SK-N-SH (cell line): ENCODE measurements around the gene ANKRD13B. TPM values are rescaled to one million over a fixed set of nuclear protein-coding genes. Genes with fewer than 3 reads are reported as not detected.

Source experiments
- CTCF ChIA-PET: fragments of 300-600, 350-600 bp; formaldehyde crosslinking; extraction: SDS; loops from one replicate; lab custom pipeline; 2021; lab: Yijun Ruan, JAX
- POLR2A ChIA-PET: fragments of 350-600 bp; sonication (Branson Sonifier 250); formaldehyde crosslinking; extraction: SDS; loops from one replicate; lab custom pipeline; 2020; ENCODE audit warnings: antibody characterized with exemption, inconsistent platforms; lab: Yijun Ruan, JAX
- DNase-seq: peaks from one replicate; pipeline ENCODE4 v3.0.0; 2012
- H2AFZ ChIP-seq: fragments of 200-600 bp; sonication (generic); 2 replicates; pipeline ENCODE4 v1.8.1; 2016; ENCODE audit warnings: antibody characterized with exemption, mild to moderate bottlenecking, low read depth
- H3F3A ChIP-seq: fragments of 200-600 bp; sonication (generic); replicated peaks from 2 replicates; pipeline ENCODE3; 2016; ENCODE audit warnings: antibody characterized with exemption, mild to moderate bottlenecking; ENCODE audit not compliant: insufficient read depth
- H3K27ac ChIP-seq, 2 experiments: fragments of 200-500 bp in 1 of 2; fragments of 200-600 bp in 1 of 2; sonication (Bioruptor generic) in 1 of 2; sonication (generic), shearing (Covaris generic) in 1 of 2; 2 replicates each; pipeline versions ENCODE4 v1.5.1 to v1.6.1; 2014 to 2016; ENCODE audit warnings: low read depth in 2 of 2, inconsistent platforms in 1 of 2, low read length in 1 of 2, mild to moderate bottlenecking in 1 of 2, mixed read lengths in 1 of 2
- H3K27me3 ChIP-seq: fragments of 200-600 bp; sonication (generic), shearing (Covaris generic); 2 replicates; pipeline ENCODE4 v1.6.1; 2016; ENCODE audit warnings: mixed run types; ENCODE audit not compliant: insufficient read depth
- H3K36me3 ChIP-seq, 2 experiments: fragments of 200-500 bp in 1 of 2; fragments of 200-600 bp in 1 of 2; sonication (Bioruptor generic) in 1 of 2; sonication (generic) in 1 of 2; replicated peaks in 1 of 2; 2 replicates each; pipeline versions ENCODE3 to v1.5.1; 2014 to 2016; ENCODE audit warnings: low read length in 1 of 2, mild to moderate bottlenecking in 1 of 2; ENCODE audit not compliant: insufficient read depth in 2 of 2, control insufficient read depth in 1 of 2
- H3K4me1 ChIP-seq, 2 experiments: fragments of 200-500 bp in 1 of 2; fragments of 200-600 bp in 1 of 2; sonication (Bioruptor generic) in 1 of 2; sonication (generic), shearing (Covaris generic) in 1 of 2; 2 replicates each; pipeline versions ENCODE4 v1.5.1 to v1.6.1; 2014 to 2016; ENCODE audit warnings: low read depth in 1 of 2, low read length in 1 of 2, mixed run types in 1 of 2; ENCODE audit not compliant: insufficient read depth in 2 of 2, control insufficient read depth in 1 of 2
- H3K4me2 ChIP-seq: fragments of 200-600 bp; sonication (generic), shearing (Covaris generic); 2 replicates; pipeline ENCODE4 v1.6.1; 2017; ENCODE audit warnings: mixed run types
- H3K4me3 ChIP-seq, 2 experiments: fragments of 200-500 bp in 1 of 2; fragments of 200-600 bp in 1 of 2; sonication (Bioruptor generic) in 1 of 2; sonication (generic), shearing (Covaris generic) in 1 of 2; 2 replicates each; pipeline versions ENCODE4 v1.5.1 to v1.8.1; 2014 to 2016; ENCODE audit warnings: low read depth in 2 of 2, inconsistent platforms in 1 of 2, low read length in 1 of 2, mild to moderate bottlenecking in 1 of 2, mixed read lengths in 1 of 2, moderate library complexity in 1 of 2
- H3K79me2 ChIP-seq: fragments of 200-600 bp; sonication (generic); 2 replicates; pipeline ENCODE4 v1.8.1; 2017; ENCODE audit warnings: mild to moderate bottlenecking; ENCODE audit not compliant: insufficient read depth
- H3K9ac ChIP-seq: fragments of 200-600 bp; sonication (generic); 2 replicates; pipeline ENCODE4 v1.6.1; 2017; ENCODE audit warnings: mixed run types
- H3K9me2 ChIP-seq: fragments of 200-600 bp; sonication (generic); 2 replicates; pipeline ENCODE4 v1.6.1; 2017; ENCODE audit warnings: mixed run types
- H3K9me3 ChIP-seq: fragments of 200-600 bp; sonication (generic); 2 replicates; pipeline ENCODE4 v1.6.1; 2017; ENCODE audit warnings: mixed run types, mild to moderate bottlenecking, moderate library complexity
- H4K20me1 ChIP-seq: fragments of 200-600 bp; sonication (generic); 2 replicates; pipeline ENCODE4 v1.6.1; 2017; ENCODE audit warnings: mild to moderate bottlenecking, mixed run types; ENCODE audit not compliant: insufficient read depth
- ELF1 ChIP-seq: IDR thresholded peaks from 2 replicates; pipeline ENCODE4 v1.4.0; 2012
- EP300 ChIP-seq, 2 experiments: IDR thresholded peaks; 2 replicates each; pipeline versions ENCODE4 v1.4.0 to v1.6.1; 2012; ENCODE audit warnings: borderline replicate concordance in 1 of 2, low read depth in 1 of 2, low read length in 1 of 2
- EZH2phosphoT487 ChIP-seq: fragments of 200-600 bp; sonication (generic); IDR thresholded peaks from 2 replicates; pipeline ENCODE4 v1.6.1; 2017; ENCODE audit warnings: low read depth, mixed run types, mild to moderate bottlenecking, antibody characterized with exemption, moderate library complexity, borderline replicate concordance
- RFX5 ChIP-seq: IDR thresholded peaks from 2 replicates; pipeline ENCODE4 v1.6.1; 2012; ENCODE audit warnings: mild to moderate bottlenecking, improper control_type of control experiment, low read length
- SIN3A ChIP-seq: IDR thresholded peaks from 2 replicates; pipeline ENCODE4 v1.6.1; 2012; ENCODE audit warnings: low read depth, mild to moderate bottlenecking, low read length, moderate library complexity, borderline replicate concordance
- TAF1 ChIP-seq: IDR thresholded peaks from 2 replicates; pipeline ENCODE4 v1.6.1; 2012; ENCODE audit warnings: low read depth, mild to moderate bottlenecking, low read length, moderate library complexity, borderline replicate concordance
- YY1 ChIP-seq: IDR thresholded peaks from 2 replicates; pipeline ENCODE4 v1.4.0; 2012; ENCODE audit warnings: low read depth, mild to moderate bottlenecking
- ZBTB33 ChIP-seq: IDR thresholded peaks from 2 replicates; pipeline ENCODE4 v1.4.0; 2012; ENCODE audit warnings: low read depth, borderline replicate concordance
- WGBS: methylation state at CpG from one replicate; pipeline ENCODE4 v1.1.6; 2017; ENCODE audit warnings: low lambda C conversion rate; 5-methylcytosine and 5-hydroxymethylcytosine counted together
- polyA plus RNA-seq, 3 experiments: library from polyadenylated mRNA; depleted of rRNA; stranded (reverse); fragments of >200 nt; gene quantifications; 2 replicates each; pipeline ENCODE4 v1.2.3, GENCODE V29; 2012
- TF ChIP-seq, protein P1 (sequence below): fragments of 200-600 bp; sonication (generic); IDR thresholded peaks from 2 replicates; pipeline ENCODE4 v1.6.1; 2017; ENCODE audit warnings: antibody characterized with exemption, mild to moderate bottlenecking, moderate library complexity
- TF ChIP-seq, protein P2 (sequence below): IDR thresholded peaks from 2 replicates; pipeline ENCODE4 v1.4.0; 2012; ENCODE audit warnings: low read depth, borderline replicate concordance
- TF ChIP-seq, protein P3 (sequence below): fragments of 150-350 bp; IDR thresholded peaks from 2 replicates; pipeline ENCODE4 v1.6.1; 2017; ENCODE audit warnings: antibody characterized with exemption, low read length, low read depth, borderline replicate concordance

Gene ANKRD13B
- polyA plus RNA-seq, 1 of the 3 experiments (the other 2 are of a cell fraction): 16.1 TPM

GRCh38 chr17:29614349-29615047, 21.6 kb downstream of the ANKRD13B start:
- no peaks in the 10 kb centered on the region for H4K20me1 ChIP-seq
- H3K79me2 ChIP-seq: no peaks in the 10 kb centered on the region
- ChIA-PET CTCF (interaction anchor here (1.4 kb wide), 1 partner anchor 23 kb away, joined by 4 read pairs; no protein-coding TSS in a partner anchor), POLR2A (no interaction called here)
- peaks cover 2 to 19% of the 10 kb centered on the region in 2 experiments; a peak in 2 of 4 replicates for H3K4me1 ChIP-seq
- H3K4me3 ChIP-seq: no peak overlapping the region
- WGBS: 96% methylated on average over 13 of the region's 16 CpGs
- no peaks in the 10 kb centered on the region for H3K9me2 ChIP-seq
- no peak overlapping the region; a peak in 1 of 4 replicates for H3K27ac ChIP-seq
- peaks cover 0 to 28% of the 10 kb centered on the region in 2 experiments for H3K36me3 ChIP-seq
- H3F3A ChIP-seq: no peaks in the 10 kb centered on the region
- DNase-seq: peak; percentile 36
- H2AFZ ChIP-seq: no peak overlapping the region
- H3K27me3 ChIP-seq: no peaks in the 10 kb centered on the region
- H3K9ac ChIP-seq: no peak overlapping the region
- TF ChIP-seq SIN3A (no peak), RFX5 (no peak), YY1 (no peak), TAF1 (no peak), EZH2phosphoT487 (no peak)
- TF ChIP-seq, protein P1, sequence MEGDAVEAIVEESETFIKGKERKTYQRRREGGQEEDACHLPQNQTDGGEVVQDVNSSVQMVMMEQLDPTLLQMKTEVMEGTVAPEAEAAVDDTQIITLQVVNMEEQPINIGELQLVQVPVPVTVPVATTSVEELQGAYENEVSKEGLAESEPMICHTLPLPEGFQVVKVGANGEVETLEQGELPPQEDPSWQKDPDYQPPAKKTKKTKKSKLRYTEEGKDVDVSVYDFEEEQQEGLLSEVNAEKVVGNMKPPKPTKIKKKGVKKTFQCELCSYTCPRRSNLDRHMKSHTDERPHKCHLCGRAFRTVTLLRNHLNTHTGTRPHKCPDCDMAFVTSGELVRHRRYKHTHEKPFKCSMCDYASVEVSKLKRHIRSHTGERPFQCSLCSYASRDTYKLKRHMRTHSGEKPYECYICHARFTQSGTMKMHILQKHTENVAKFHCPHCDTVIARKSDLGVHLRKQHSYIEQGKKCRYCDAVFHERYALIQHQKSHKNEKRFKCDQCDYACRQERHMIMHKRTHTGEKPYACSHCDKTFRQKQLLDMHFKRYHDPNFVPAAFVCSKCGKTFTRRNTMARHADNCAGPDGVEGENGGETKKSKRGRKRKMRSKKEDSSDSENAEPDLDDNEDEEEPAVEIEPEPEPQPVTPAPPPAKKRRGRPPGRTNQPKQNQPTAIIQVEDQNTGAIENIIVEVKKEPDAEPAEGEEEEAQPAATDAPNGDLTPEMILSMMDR: no peak
- TF ChIP-seq, protein P2, sequence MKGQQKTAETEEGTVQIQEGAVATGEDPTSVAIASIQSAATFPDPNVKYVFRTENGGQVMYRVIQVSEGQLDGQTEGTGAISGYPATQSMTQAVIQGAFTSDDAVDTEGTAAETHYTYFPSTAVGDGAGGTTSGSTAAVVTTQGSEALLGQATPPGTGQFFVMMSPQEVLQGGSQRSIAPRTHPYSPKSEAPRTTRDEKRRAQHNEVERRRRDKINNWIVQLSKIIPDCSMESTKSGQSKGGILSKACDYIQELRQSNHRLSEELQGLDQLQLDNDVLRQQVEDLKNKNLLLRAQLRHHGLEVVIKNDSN: no peak
- no peaks in the 10 kb centered on the region for H3K9me3 ChIP-seq
- no peak overlapping the region for H3K4me2 ChIP-seq

GRCh38 chr17:29615048-29615385, 22.1 kb downstream of the ANKRD13B start:
- Histone ChIP-seq H3K9ac (no peak overlapping the region), H3K9me3 (no peaks in the 10 kb centered on the region), H2AFZ (no peak overlapping the region), H4K20me1 (no peaks in the 10 kb centered on the region), H3K4me1 (peaks cover 8 to 24% of the 10 kb centered on the region in 2 experiments; a peak in 2 of 4 replicates)
- POLR2A ChIA-PET: no interaction called here
- TF ChIP-seq, protein P3, sequence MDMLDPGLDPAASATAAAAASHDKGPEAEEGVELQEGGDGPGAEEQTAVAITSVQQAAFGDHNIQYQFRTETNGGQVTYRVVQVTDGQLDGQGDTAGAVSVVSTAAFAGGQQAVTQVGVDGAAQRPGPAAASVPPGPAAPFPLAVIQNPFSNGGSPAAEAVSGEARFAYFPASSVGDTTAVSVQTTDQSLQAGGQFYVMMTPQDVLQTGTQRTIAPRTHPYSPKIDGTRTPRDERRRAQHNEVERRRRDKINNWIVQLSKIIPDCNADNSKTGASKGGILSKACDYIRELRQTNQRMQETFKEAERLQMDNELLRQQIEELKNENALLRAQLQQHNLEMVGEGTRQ: no peak
- TF ChIP-seq ELF1 (no peak), SIN3A (no peak), EP300 (IDR thresholded peaks at IDR 0.05; ENCODE audit: borderline replicate concordance in 1 of 2, low read depth in 1 of 2, low read length in 1 of 2) (no peak), TAF1 (no peak), ZBTB33 (no peak)
- TF ChIP-seq, all 33 proteins: peak for 0
- H3K9me2 ChIP-seq: no peaks in the 10 kb centered on the region
- no peaks in the 10 kb centered on the region for H3K79me2 ChIP-seq
- H3K27ac ChIP-seq: no peak overlapping the region; a peak in 1 of 4 replicates
- H3K36me3 ChIP-seq: peaks cover 0 to 28% of the 10 kb centered on the region in 2 experiments
- H3K27me3 ChIP-seq: no peaks in the 10 kb centered on the region
- no peak overlapping the region for H3K4me2 ChIP-seq
- peak; percentile 36 for DNase-seq
- no peaks in the 10 kb centered on the region for H3F3A ChIP-seq
- 94% methylated on average over 13 of the region's 15 CpGs for WGBS
- CTCF ChIA-PET: interaction anchor here (1.4 kb wide), 1 partner anchor 23 kb away, joined by 4 read pairs; no protein-coding TSS in a partner anchor
- no peak overlapping the region for H3K4me3 ChIP-seq
